ENCODE measurements around the gene PKIB.

DNA sequence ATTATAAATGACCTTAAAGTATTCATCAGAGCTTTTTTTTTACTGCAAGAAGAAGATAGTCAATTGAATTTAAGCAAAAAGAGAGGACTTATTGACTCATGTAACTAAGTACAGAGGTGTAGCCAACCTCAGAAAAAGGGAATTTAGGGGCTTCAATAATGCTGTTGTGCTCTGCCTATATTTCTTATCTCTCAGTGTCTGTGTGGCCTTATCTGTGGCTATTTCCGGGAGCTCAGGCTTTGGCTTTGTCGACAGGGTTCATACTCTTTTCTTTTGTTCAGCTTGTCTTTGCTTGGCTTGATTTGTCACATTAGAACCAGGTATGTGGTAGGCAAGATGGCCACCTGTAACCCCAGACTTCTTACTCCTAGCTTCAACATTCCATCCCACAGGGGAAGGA lies 130.7 kb downstream of the PKIB start:
- no peak for TF ChIP-seq EZH2 (IDR thresholded peaks at IDR 0.05; ENCODE audit: borderline replicate concordance, low read depth, low read length, severe bottlenecking)
- TF ChIP-seq CTCF (IDR thresholded peaks at IDR 0.05; ENCODE audit: extremely low read depth in 1 of 2, insufficient read depth in 1 of 2, low read depth in 1 of 2, low read length in 2 of 2), result no peak
- TF ChIP-seq POLR2AphosphoS5 (IDR thresholded peaks at IDR 0.05; ENCODE audit: insufficient read depth, low read depth, low read length), result no peak
- no peak for TF ChIP-seq MYC (IDR thresholded peaks at IDR 0.05; ENCODE audit: low read depth, low read length)
- no peak for TF ChIP-seq POLR2A (IDR thresholded peaks at IDR 0.05; ENCODE audit: low read depth, low read length)
- no peak for TF ChIP-seq MAX (IDR thresholded peaks at IDR 0.05; ENCODE audit: insufficient read depth, insufficient read length)

Data from endothelial cell of umbilical vein (primary cell).